GM12878 (cell line): ENCODE results near the gene UTP14A.

Source experiments
- EZH2 ChIP-seq: IDR thresholded peaks from 2 replicates; pipeline ENCODE4 v1.6.1; 2012; ENCODE audit warnings: low read depth, mild to moderate bottlenecking, control low read depth, inconsistent platforms, low read length, borderline replicate concordance; ENCODE audit not compliant: control insufficient read depth
- NR2C2 ChIP-seq: IDR thresholded peaks from 2 replicates; pipeline ENCODE4 v1.6.1; 2011; ENCODE audit warnings: borderline replicate concordance, low read depth; ENCODE audit not compliant: control insufficient read depth, insufficient read length
- TF ChIP-seq, protein P1 (sequence below): IDR thresholded peaks from 2 replicates; pipeline ENCODE4 v1.6.1; 2012; ENCODE audit warnings: mild to moderate bottlenecking, low read depth, low read length
- TF ChIP-seq, protein P2 (sequence below): fragments of 450-650 bp; IDR thresholded peaks from 2 replicates; pipeline ENCODE4 v1.6.1; 2016; ENCODE audit warnings: mild to moderate bottlenecking
- TF ChIP-seq, protein P3 (sequence below): fragments of 150-350 bp; IDR thresholded peaks from 2 replicates; pipeline ENCODE4 v1.6.1; 2016; ENCODE audit warnings: low read depth, low read length
- TF ChIP-seq, protein P4 (sequence below): fragments of 450-650 bp; IDR thresholded peaks from 2 replicates; pipeline ENCODE4 v1.6.1; 2017; ENCODE audit warnings: mild to moderate bottlenecking
- TF ChIP-seq, protein P5 (sequence below), 3 experiments: IDR thresholded peaks in 2 of 3; conservative IDR thresholded peaks in 1 of 3; 2 replicates each; pipeline ENCODE4 v1.5.1; 2011; ENCODE audit warnings: low read depth in 3 of 3, low read length in 3 of 3, mild to moderate bottlenecking in 3 of 3, control low read depth in 2 of 3, moderate library complexity in 2 of 3, inconsistent platforms in 1 of 3, mixed read lengths in 1 of 3; ENCODE audit not compliant: control insufficient read depth in 2 of 3, insufficient read depth in 1 of 3; ENCODE audit errors: extremely low read depth in 1 of 3

DNA sequence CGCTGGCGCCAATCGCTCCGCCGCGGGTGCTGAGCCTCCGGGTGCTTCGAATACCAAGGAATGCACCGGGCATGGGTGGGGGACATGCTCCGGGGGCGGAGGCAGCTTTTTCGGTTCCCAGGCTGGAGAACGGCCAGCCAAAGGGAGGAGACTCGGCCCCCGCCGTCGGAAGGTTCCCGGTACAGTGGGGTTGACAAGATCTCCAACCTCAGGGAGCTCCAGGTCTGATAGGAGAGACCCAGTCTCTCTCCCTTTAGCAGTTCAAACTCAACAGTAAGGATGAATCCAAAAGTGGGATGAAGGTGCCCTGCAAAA lies 47.3 kb downstream of the UTP14A start:
- TF ChIP-seq, protein P1, sequence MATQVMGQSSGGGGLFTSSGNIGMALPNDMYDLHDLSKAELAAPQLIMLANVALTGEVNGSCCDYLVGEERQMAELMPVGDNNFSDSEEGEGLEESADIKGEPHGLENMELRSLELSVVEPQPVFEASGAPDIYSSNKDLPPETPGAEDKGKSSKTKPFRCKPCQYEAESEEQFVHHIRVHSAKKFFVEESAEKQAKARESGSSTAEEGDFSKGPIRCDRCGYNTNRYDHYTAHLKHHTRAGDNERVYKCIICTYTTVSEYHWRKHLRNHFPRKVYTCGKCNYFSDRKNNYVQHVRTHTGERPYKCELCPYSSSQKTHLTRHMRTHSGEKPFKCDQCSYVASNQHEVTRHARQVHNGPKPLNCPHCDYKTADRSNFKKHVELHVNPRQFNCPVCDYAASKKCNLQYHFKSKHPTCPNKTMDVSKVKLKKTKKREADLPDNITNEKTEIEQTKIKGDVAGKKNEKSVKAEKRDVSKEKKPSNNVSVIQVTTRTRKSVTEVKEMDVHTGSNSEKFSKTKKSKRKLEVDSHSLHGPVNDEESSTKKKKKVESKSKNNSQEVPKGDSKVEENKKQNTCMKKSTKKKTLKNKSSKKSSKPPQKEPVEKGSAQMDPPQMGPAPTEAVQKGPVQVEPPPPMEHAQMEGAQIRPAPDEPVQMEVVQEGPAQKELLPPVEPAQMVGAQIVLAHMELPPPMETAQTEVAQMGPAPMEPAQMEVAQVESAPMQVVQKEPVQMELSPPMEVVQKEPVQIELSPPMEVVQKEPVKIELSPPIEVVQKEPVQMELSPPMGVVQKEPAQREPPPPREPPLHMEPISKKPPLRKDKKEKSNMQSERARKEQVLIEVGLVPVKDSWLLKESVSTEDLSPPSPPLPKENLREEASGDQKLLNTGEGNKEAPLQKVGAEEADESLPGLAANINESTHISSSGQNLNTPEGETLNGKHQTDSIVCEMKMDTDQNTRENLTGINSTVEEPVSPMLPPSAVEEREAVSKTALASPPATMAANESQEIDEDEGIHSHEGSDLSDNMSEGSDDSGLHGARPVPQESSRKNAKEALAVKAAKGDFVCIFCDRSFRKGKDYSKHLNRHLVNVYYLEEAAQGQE, result no peak
- TF ChIP-seq, protein P2, sequence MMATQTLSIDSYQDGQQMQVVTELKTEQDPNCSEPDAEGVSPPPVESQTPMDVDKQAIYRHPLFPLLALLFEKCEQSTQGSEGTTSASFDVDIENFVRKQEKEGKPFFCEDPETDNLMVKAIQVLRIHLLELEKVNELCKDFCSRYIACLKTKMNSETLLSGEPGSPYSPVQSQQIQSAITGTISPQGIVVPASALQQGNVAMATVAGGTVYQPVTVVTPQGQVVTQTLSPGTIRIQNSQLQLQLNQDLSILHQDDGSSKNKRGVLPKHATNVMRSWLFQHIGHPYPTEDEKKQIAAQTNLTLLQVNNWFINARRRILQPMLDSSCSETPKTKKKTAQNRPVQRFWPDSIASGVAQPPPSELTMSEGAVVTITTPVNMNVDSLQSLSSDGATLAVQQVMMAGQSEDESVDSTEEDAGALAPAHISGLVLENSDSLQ, result no peak
- TF ChIP-seq, protein P3, sequence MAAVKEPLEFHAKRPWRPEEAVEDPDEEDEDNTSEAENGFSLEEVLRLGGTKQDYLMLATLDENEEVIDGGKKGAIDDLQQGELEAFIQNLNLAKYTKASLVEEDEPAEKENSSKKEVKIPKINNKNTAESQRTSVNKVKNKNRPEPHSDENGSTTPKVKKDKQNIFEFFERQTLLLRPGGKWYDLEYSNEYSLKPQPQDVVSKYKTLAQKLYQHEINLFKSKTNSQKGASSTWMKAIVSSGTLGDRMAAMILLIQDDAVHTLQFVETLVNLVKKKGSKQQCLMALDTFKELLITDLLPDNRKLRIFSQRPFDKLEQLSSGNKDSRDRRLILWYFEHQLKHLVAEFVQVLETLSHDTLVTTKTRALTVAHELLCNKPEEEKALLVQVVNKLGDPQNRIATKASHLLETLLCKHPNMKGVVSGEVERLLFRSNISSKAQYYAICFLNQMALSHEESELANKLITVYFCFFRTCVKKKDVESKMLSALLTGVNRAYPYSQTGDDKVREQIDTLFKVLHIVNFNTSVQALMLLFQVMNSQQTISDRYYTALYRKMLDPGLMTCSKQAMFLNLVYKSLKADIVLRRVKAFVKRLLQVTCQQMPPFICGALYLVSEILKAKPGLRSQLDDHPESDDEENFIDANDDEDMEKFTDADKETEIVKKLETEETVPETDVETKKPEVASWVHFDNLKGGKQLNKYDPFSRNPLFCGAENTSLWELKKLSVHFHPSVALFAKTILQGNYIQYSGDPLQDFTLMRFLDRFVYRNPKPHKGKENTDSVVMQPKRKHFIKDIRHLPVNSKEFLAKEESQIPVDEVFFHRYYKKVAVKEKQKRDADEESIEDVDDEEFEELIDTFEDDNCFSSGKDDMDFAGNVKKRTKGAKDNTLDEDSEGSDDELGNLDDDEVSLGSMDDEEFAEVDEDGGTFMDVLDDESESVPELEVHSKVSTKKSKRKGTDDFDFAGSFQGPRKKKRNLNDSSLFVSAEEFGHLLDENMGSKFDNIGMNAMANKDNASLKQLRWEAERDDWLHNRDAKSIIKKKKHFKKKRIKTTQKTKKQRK, result no peak
- TF ChIP-seq NR2C2 (no peak), EZH2 (no peak)
- TF ChIP-seq, protein P4, sequence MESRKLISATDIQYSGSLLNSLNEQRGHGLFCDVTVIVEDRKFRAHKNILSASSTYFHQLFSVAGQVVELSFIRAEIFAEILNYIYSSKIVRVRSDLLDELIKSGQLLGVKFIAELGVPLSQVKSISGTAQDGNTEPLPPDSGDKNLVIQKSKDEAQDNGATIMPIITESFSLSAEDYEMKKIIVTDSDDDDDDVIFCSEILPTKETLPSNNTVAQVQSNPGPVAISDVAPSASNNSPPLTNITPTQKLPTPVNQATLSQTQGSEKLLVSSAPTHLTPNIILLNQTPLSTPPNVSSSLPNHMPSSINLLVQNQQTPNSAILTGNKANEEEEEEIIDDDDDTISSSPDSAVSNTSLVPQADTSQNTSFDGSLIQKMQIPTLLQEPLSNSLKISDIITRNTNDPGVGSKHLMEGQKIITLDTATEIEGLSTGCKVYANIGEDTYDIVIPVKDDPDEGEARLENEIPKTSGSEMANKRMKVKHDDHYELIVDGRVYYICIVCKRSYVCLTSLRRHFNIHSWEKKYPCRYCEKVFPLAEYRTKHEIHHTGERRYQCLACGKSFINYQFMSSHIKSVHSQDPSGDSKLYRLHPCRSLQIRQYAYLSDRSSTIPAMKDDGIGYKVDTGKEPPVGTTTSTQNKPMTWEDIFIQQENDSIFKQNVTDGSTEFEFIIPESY, result no peak
- TF ChIP-seq, protein P5, sequence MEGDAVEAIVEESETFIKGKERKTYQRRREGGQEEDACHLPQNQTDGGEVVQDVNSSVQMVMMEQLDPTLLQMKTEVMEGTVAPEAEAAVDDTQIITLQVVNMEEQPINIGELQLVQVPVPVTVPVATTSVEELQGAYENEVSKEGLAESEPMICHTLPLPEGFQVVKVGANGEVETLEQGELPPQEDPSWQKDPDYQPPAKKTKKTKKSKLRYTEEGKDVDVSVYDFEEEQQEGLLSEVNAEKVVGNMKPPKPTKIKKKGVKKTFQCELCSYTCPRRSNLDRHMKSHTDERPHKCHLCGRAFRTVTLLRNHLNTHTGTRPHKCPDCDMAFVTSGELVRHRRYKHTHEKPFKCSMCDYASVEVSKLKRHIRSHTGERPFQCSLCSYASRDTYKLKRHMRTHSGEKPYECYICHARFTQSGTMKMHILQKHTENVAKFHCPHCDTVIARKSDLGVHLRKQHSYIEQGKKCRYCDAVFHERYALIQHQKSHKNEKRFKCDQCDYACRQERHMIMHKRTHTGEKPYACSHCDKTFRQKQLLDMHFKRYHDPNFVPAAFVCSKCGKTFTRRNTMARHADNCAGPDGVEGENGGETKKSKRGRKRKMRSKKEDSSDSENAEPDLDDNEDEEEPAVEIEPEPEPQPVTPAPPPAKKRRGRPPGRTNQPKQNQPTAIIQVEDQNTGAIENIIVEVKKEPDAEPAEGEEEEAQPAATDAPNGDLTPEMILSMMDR (IDR thresholded peaks at IDR 0.05 in 2 of 3, conservative IDR thresholded peaks at IDR 0.05 in 1 of 3; ENCODE audit: control insufficient read depth in 2 of 3, extremely low read depth in 1 of 3, insufficient read depth in 1 of 3, low read depth in 3 of 3, low read length in 3 of 3), result no peak
